Measurements from ENCODE around the gene OSBPL1A.
A peak's percentile ranks its signal among the peaks of the same experiment; 100 is the strongest.

The OSBPL1A gene

GRCh38 chr18:24126155-24126961, 271.3 kb downstream of the OSBPL1A start:
- no peak for DNase-seq (ENCODE audit: low read depth in 3 of 3)

- DNase-seq (ENCODE audit: low read depth in 3 of 3), result no peak
Measured at GRCh38 chr18:24121625-24122024, 276.0 kb downstream of the OSBPL1A start.

- no peak for DNase-seq (ENCODE audit: low read depth in 3 of 3)
Measured at GRCh38 chr18:24120676-24121075, 276.9 kb downstream of the OSBPL1A start.

GRCh38 chr18:24118750-24119577, 278.7 kb downstream of the OSBPL1A start:
- DNase-seq (ENCODE audit: low read depth in 3 of 3), result peak; percentile 56 to 66 (median 58)

GRCh38 chr18:24115628-24116027, 282.0 kb downstream of the OSBPL1A start:
- no peak for DNase-seq (ENCODE audit: low read depth in 3 of 3)

GRCh38 chr18:24114924-24115549, 282.6 kb downstream of the OSBPL1A start:
- DNase-seq (ENCODE audit: low read depth in 3 of 3), result no peak

- no peak for DNase-seq (ENCODE audit: low read depth in 3 of 3)
Measured at GRCh38 chr18:24112874-24113615, 284.6 kb downstream of the OSBPL1A start.

GRCh38 chr18:24112464-24112863, 285.2 kb downstream of the OSBPL1A start:
- no peak for DNase-seq (ENCODE audit: low read depth in 3 of 3)

Data from stimulated activated CD4-positive, alpha-beta T cell treated with anti-CD3 and anti-CD28 coated beads, TNF-alpha, amount 100 ng/mL, for 4 hours (primary cell).